Activated effector memory CD4-positive, alpha-beta T cell treated with Interleukin-2 at 50 U/mL for 16 hours (primary cell): ENCODE data around the gene SNAPC4.
"Not testable (repeated sequence)": the region's sequence is repeated elsewhere in the genome, so short reads cannot be mapped to it uniquely, and the experiment has no call there.

Experiments
- DNase-seq: peaks from one replicate; pipeline ENCODE4 v3.0.0-alpha.2; 2020

Gene SNAPC4

GRCh38 chr9:136407061-136407460 lies 7.1 kb upstream of the SNAPC4 start:
- not testable (repeated sequence) for DNase-seq

GRCh38 chr9:136405904-136406303 lies 5.9 kb upstream of the SNAPC4 start:
- DNase-seq, result not testable (repeated sequence)

GRCh38 chr9:136405481-136405880 lies 5.5 kb upstream of the SNAPC4 start:
- no peak for DNase-seq

- no peak for DNase-seq
These were observed 4.8 kb upstream of the SNAPC4 start for GRCh38 chr9:136404801-136405136.

- DNase-seq, result peak; percentile 26
These were observed 4.2 kb upstream of the SNAPC4 start for GRCh38 chr9:136403915-136404800.

- peak; percentile 72 for DNase-seq
These were observed 3.6 kb upstream of the SNAPC4 start for GRCh38 chr9:136403538-136403914.

DNA sequence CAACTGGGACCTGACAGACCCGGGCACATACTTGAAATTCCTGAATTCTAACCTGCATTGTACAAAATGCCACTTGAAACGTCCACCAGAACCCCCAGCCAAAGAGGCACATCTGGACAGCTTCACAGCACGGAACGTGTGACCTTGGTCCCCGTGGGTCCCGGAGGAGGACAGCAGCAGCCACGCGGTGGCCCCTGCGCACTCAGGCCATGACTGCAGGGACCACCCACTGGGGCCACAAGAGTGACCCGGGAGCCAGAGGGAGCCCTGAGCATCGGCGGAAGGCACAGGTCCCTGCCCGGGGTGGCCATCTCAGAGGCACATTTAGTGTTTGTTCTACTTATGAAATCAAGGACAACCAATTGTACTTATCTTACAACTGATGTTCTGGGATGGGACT lies 2.1 kb upstream of the SNAPC4 start:
- no peak for DNase-seq

DNA sequence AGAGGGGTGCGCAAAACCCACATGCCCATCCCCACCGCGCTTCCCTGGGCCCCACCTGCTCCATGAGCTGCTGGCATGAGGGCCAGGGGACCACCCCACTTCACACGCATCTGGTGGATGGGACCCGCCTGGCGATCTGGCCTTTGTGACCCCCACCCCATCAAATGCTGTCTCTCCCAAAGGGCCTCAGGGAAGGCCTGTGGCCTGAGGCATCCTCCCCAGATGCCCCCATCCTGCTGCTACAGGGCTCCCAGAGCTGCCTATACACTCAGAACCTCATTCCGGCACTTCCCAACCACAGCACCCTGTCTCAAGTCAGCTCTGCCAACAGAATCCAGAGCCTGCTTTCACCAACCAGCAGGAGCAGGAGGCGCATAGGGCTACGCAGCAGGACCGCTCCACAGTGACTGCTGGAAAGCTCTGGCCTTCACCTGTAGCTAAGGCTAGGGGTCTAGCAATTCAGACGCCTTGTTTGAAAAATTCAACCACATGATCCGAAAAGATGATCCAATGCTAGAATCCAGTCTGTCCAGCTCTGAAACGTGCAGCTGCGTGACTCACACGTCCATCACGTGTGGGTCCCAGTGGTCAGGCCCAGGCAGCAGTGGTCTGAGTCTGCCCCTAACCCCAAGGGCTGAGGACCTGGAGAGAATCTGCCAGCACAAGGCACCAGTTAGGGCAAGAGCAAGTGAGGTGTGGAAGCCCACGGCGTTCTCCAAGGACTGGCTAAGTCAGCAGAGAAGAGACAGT lies 1.4 kb upstream of the SNAPC4 start:
- DNase-seq, result no peak

GRCh38 chr9:136399176-136400037 lies 563 bp downstream of the SNAPC4 start:
- peak; percentile 7 for DNase-seq

GRCh38 chr9:136398286-136398685 lies 1.7 kb downstream of the SNAPC4 start:
- DNase-seq, result no peak

DNA sequence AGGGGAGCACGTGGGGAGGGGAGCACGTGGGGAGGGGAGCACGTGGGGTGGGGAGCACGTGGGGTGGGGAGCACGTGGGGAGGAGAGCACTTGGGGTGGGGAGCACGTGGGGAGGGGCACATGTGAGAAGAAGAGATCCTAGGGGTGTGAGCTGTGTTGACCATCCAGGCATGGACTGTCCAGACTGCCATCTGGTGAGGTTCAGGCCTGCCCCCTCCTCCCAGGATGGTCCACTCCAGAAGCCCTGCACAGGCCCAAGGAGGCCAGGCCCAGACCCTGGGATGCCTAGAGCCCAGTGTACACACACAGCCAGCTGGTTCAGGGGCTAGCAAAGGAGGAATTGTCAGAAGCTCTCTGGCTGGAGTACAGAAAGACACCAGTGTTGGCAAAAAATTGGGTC lies 2.3 kb downstream of the SNAPC4 start:
- DNase-seq, result no peak

DNA sequence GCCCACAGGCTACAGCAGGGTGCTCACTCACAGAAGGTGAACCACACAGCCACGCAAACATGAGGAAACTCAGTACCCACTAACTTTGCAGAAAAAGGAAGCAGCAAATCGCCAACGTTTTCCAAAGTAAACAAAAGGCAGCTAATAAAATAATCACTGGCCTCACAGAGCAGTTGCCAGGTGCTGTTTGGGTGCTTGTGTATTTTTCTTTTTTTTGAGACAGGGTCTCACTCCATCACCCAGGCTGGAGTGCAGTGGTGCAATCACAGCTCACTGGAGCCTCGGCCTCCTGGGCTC lies 3.8 kb downstream of the SNAPC4 start:
- no peak for DNase-seq

DNA sequence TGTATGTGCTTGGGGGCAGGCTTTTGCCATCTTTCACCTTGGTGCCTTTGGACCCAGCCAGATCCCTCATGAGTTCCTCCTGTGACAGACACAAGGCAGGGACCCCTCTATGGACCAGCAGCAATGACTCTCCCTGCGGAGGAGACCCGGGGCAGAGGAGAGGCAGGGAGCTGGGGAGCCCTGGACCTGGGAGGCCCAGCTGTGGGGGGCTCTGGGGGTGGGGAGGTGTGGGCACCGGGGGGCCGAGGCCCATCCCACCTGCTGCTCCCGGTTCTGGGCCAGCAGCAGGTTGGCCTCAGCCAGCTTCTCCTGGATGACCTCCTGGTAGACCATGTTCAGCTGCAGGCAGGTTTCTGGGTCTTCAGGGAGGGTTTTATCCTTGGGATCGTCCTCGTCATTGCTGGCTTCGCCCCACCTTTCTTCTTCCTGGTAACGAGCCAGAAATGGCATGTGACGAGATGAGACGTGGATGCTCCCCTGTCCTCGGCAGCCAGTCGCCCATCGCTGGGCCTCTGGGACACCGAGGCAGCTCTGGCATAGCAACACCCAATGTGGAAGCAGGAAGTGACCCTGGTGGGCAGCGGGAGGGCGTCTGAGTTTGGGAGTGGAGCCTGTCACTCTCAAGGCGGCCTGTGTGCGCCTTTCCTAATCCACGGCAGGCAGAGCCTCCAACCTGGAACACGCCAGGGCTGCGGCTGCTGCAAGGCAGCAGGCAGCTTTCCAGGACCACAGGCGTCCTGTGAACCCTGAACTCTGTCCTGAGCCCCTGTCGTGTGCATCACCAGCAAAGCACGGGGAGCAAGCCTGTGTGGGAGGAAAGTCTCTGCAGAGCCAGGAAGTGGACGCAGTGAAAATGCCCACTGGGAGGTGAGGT lies 4.4 kb downstream of the SNAPC4 start:
- DNase-seq, result no peak

DNA sequence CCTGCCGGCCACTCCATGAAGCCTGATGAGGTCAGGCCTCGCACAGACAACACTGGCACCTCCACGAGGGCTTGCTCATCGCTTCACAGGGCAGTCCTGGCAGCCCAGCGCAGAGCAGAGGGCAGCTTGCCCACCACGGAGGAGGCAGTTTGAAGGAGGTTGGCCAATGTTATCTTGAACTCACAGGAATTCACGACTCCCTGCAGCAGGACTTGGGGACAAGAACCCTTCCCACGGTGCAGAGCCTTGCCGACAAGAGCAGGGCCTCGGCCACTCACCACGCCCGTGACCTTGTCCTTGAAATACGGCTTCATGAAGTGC lies 5.0 kb downstream of the SNAPC4 start:
- DNase-seq, result no peak

- DNase-seq, result no peak
These were observed 5.5 kb downstream of the SNAPC4 start for GRCh38 chr9:136394312-136395019.

GRCh38 chr9:136393531-136393930 lies 6.4 kb downstream of the SNAPC4 start:
- no peak for DNase-seq

- no peak for DNase-seq
These were observed 7.2 kb downstream of the SNAPC4 start for GRCh38 chr9:136392538-136393449.

- DNase-seq, result no peak
These were observed 8.0 kb downstream of the SNAPC4 start for GRCh38 chr9:136391737-136392537.

- no peak for DNase-seq
These were observed 10.6 kb downstream of the SNAPC4 start for GRCh38 chr9:136389396-136389795.

GRCh38 chr9:136387217-136387616 lies 12.8 kb downstream of the SNAPC4 start:
- DNase-seq, result no peak
